Neural cell (in vitro differentiated cells): Measurements from ENCODE around the gene RDH11. TPM values are rescaled to one million over a fixed set of nuclear protein-coding genes. Genes with fewer than 3 reads are reported as not detected.

Source experiments
- H2AFZ ChIP-seq: fragments of 200-600, 300-800 bp; sonication (generic), shearing (Covaris generic); 2 replicates; pipeline ENCODE4 v1.6.0; 2014; ENCODE audit warnings: low read depth, mild to moderate bottlenecking, antibody characterized with exemption, low read length, moderate library complexity
- H3F3A ChIP-seq: fragments of 200-600 bp; shearing (Covaris generic); 2 replicates; pipeline ENCODE4 v1.6.1; 2016; ENCODE audit warnings: mild to moderate bottlenecking, moderate library complexity, mixed read lengths, antibody characterized with exemption, low read length; ENCODE audit not compliant: insufficient read depth, poor library complexity, severe bottlenecking
- H3K27ac ChIP-seq: fragments of 200-600, 300-800 bp; sonication (generic), shearing (Covaris generic); 2 replicates; pipeline ENCODE4 v1.5.1; 2014; ENCODE audit warnings: mild to moderate bottlenecking, low read length, moderate library complexity
- H3K27me3 ChIP-seq: fragments of 300-800, 200-600 bp; sonication (generic), shearing (Covaris generic); 2 replicates; pipeline ENCODE4 v1.6.0; 2014; ENCODE audit warnings: mild to moderate bottlenecking, low read depth, low read length, moderate library complexity; ENCODE audit not compliant: insufficient read depth
- H3K36me3 ChIP-seq: fragments of 300-800, 200-600 bp; sonication (generic), shearing (Covaris generic); 2 replicates; pipeline ENCODE4 v1.5.1; 2014; ENCODE audit warnings: mild to moderate bottlenecking, antibody characterized with exemption, low read length, moderate library complexity; ENCODE audit not compliant: insufficient read depth
- H3K4me2 ChIP-seq: fragments of 300-800, 200-600 bp; sonication (generic), shearing (Covaris generic); 2 replicates; pipeline ENCODE4 v1.6.0; 2014; ENCODE audit warnings: mild to moderate bottlenecking, low read length
- H3K4me3 ChIP-seq: fragments of 300-800, 200-600 bp; sonication (generic), shearing (Covaris generic); 2 replicates; pipeline ENCODE4 v1.5.1; 2014; ENCODE audit warnings: mild to moderate bottlenecking, low read length, moderate library complexity
- H3K79me2 ChIP-seq: fragments of 200-600 bp; shearing (Covaris generic); replicated peaks from 2 replicates; pipeline ENCODE4 v1.6.0; 2014; ENCODE audit warnings: mild to moderate bottlenecking, low read length, moderate library complexity; ENCODE audit not compliant: insufficient read depth
- H3K9ac ChIP-seq: fragments of 300-800, 200-600 bp; sonication (generic), shearing (Covaris generic); 2 replicates; pipeline ENCODE4 v1.6.1; 2016; ENCODE audit warnings: mild to moderate bottlenecking, low read length, mixed read lengths
- H3K9me2 ChIP-seq: fragments of 200-600 bp; shearing (Covaris generic); 2 replicates; pipeline ENCODE4 v1.6.1; 2016; ENCODE audit warnings: mild to moderate bottlenecking, low read length, mixed read lengths; ENCODE audit not compliant: insufficient read depth
- H3K9me3 ChIP-seq: fragments of 200-600, 300-800 bp; sonication (generic), shearing (Covaris generic); 2 replicates; pipeline ENCODE4 v1.6.1; 2016; ENCODE audit warnings: mild to moderate bottlenecking, mixed run types, low read length, moderate library complexity, mixed read lengths
- H4K20me1 ChIP-seq: fragments of 200-600 bp; shearing (Covaris generic); 2 replicates; pipeline ENCODE4 v1.6.1; 2016; ENCODE audit warnings: mild to moderate bottlenecking, mixed run types; ENCODE audit not compliant: insufficient read depth
- CTCF ChIP-seq: fragments of 450-650 bp; IDR thresholded peaks from 2 replicates; pipeline ENCODE4 v1.5.1; 2014; ENCODE audit warnings: antibody characterized with exemption, mild to moderate bottlenecking, moderate library complexity; ENCODE audit not compliant: poor library complexity, severe bottlenecking
- EP300 ChIP-seq: fragments of 450-650 bp; conservative IDR thresholded peaks from 2 replicates; pipeline ENCODE4 v1.6.1; 2014; ENCODE audit warnings: antibody characterized with exemption, mild to moderate bottlenecking, moderate library complexity; ENCODE audit not compliant: poor library complexity, severe bottlenecking
- EZH2 ChIP-seq: fragments of 200-600, 300-800 bp; shearing (Covaris generic), sonication (generic); IDR thresholded peaks from 2 replicates; pipeline ENCODE4 v1.6.1; 2014; ENCODE audit warnings: antibody characterized with exemption, low read length, borderline replicate concordance, mild to moderate bottlenecking; ENCODE audit not compliant: insufficient read depth, poor library complexity, severe bottlenecking
- MXI1 ChIP-seq: fragments of 450-650 bp; conservative IDR thresholded peaks from 2 replicates; pipeline ENCODE4 v1.6.1; 2014; ENCODE audit warnings: antibody characterized with exemption, mild to moderate bottlenecking; ENCODE audit not compliant: poor library complexity, severe bottlenecking
- POLR2AphosphoS5 ChIP-seq: IDR thresholded peaks from 2 replicates; pipeline ENCODE4 v1.6.1; 2012
- RAD21 ChIP-seq: fragments of 450-650 bp; conservative IDR thresholded peaks from 2 replicates; pipeline ENCODE4 v1.6.1; 2014; ENCODE audit warnings: antibody characterized with exemption, mild to moderate bottlenecking, moderate library complexity
- REST ChIP-seq: IDR thresholded peaks from 2 replicates; pipeline ENCODE4 v1.6.1; 2012; ENCODE audit warnings: borderline replicate concordance
- SMC3 ChIP-seq: fragments of 450-650 bp; conservative IDR thresholded peaks from 2 replicates; pipeline ENCODE4 v1.6.1; 2014; ENCODE audit warnings: antibody characterized with exemption, mild to moderate bottlenecking, moderate library complexity; ENCODE audit not compliant: poor library complexity
- TAF1 ChIP-seq: IDR thresholded peaks from 2 replicates; pipeline ENCODE4 v1.6.1; 2012; ENCODE audit warnings: low read depth
- polyA plus RNA-seq: library from polyadenylated mRNA; depleted of rRNA; stranded (reverse); fragments of >200 nt; gene quantifications from 2 replicates; pipeline ENCODE4 v1.2.3, GENCODE V29; 2014

RDH11 gene
- polyA plus RNA-seq, 1 donor from 2014 or later, result 190 TPM

- Histone ChIP-seq H3K27ac (no peak overlapping the region), H3K9me3 (no peaks in the 10 kb centered on the region), H3K9me2 (no peaks in the 10 kb centered on the region), H3K4me3 (no peak overlapping the region), H3F3A (no peaks in the 10 kb centered on the region), H3K36me3 (peaks cover 22% of the 10 kb centered on the region), H3K79me2 (no peaks in the 10 kb centered on the region), H4K20me1 (no peaks in the 10 kb centered on the region), H3K27me3 (no peaks in the 10 kb centered on the region), H2AFZ (no peak overlapping the region), H3K4me2 (no peak overlapping the region), H3K9ac (no peak overlapping the region)
- TF ChIP-seq POLR2AphosphoS5 (no peak), CTCF (no peak), MXI1 (no peak), REST (no peak), EZH2 (no peak), SMC3 (no peak), EP300 (no peak), RAD21 (no peak), TAF1 (no peak)
Measured at GRCh38 chr14:67650694-67651093, 44.9 kb downstream of the RDH11 start.

- Histone ChIP-seq H3K36me3 (peaks cover 22% of the 10 kb centered on the region), H3F3A (no peaks in the 10 kb centered on the region)
Measured at GRCh38 chr14:67650151-67650550, 45.4 kb downstream of the RDH11 start.

More at GRCh38 chr14:67650151-67650550, 45.4 kb downstream of the RDH11 start:
- Histone ChIP-seq H3K79me2 (no peaks in the 10 kb centered on the region), H3K9me3 (no peaks in the 10 kb centered on the region), H2AFZ (no peak overlapping the region), H3K9ac (no peak overlapping the region), H4K20me1 (no peaks in the 10 kb centered on the region), H3K4me3 (no peak overlapping the region), H3K27me3 (no peaks in the 10 kb centered on the region), H3K9me2 (no peaks in the 10 kb centered on the region), H3K4me2 (no peak overlapping the region), H3K27ac (no peak overlapping the region)
- TF ChIP-seq MXI1, result no peak
- no peak for TF ChIP-seq CTCF
- no peak for TF ChIP-seq RAD21
- TF ChIP-seq POLR2AphosphoS5, result no peak
- TF ChIP-seq SMC3, result no peak
- no peak for TF ChIP-seq EZH2
- no peak for TF ChIP-seq EP300
- no peak for TF ChIP-seq REST
- TF ChIP-seq TAF1, result no peak
